ENCODE data around the gene SYPL1.

GRCh38 chr7:106095634-106096033, 16.5 kb downstream of the SYPL1 start:
- TF ChIP-seq FOXM1 (IDR thresholded peaks at IDR 0.05; ENCODE audit: borderline replicate concordance, low read depth) (no peak), EP300 (IDR thresholded peaks at IDR 0.05; ENCODE audit: borderline replicate concordance) (no peak), RAD21 (IDR thresholded peaks at IDR 0.05; ENCODE audit: low read depth) (no peak), CREB1 (IDR thresholded peaks at IDR 0.05; ENCODE audit: low read depth) (no peak)

Measured in Ishikawa (cell line).